HEK293 (cell line): ENCODE data around the gene CARNS1.
A peak's percentile ranks its signal among the peaks of the same experiment; 100 is the strongest.

Source experiments
- CTCF ChIA-PET: fragments of 350-600 bp; formaldehyde crosslinking; extraction: SDS; loops from one replicate; lab custom pipeline; 2021; ENCODE audit warnings: antibody characterized with exemption; lab: Yijun Ruan, JAX
- POLR2A ChIA-PET: fragments of 300-600 bp; formaldehyde crosslinking; extraction: SDS; loops from one replicate; lab custom pipeline; 2020; ENCODE audit warnings: antibody characterized with exemption, inconsistent platforms; lab: Yijun Ruan, JAX
- H3K27ac ChIP-seq: fragments of 200-500 bp; sonication (Bioruptor generic); 2 replicates; pipeline ENCODE4 v1.5.1; 2014; ENCODE audit warnings: low read depth, low read length, control low read depth, inconsistent platforms; ENCODE audit errors: extremely low read depth
- H3K36me3 ChIP-seq, 2 experiments: fragments of 200-500 bp in 1 of 2; sonication (Bioruptor generic) in 1 of 2; 1 replicate in 1 of 2; 2 replicates in 1 of 2; pipeline ENCODE4 v1.5.1; 2014 to 2017; ENCODE audit warnings: inconsistent platforms in 2 of 2, low read length in 2 of 2; ENCODE audit not compliant: control insufficient read depth in 2 of 2, insufficient read depth in 1 of 2
- H3K4me1 ChIP-seq: fragments of 200-500 bp; sonication (Bioruptor generic); 2 replicates; pipeline ENCODE4 v1.5.1; 2014; ENCODE audit warnings: mild to moderate bottlenecking, low read length, inconsistent platforms; ENCODE audit not compliant: control insufficient read depth, insufficient read depth
- H3K4me3 ChIP-seq: 2 replicates; pipeline ENCODE4 v1.5.1; 2011; ENCODE audit warnings: low read depth, mild to moderate bottlenecking, control low read depth, low read length, moderate library complexity
- H3K9me3 ChIP-seq: fragments of 200-500 bp; sonication (Bioruptor generic); 2 replicates; pipeline ENCODE4 v1.5.1; 2014; ENCODE audit warnings: low read depth, low read length, inconsistent platforms; ENCODE audit not compliant: control insufficient read depth, insufficient read depth
- IKZF3 ChIP-seq: fragments of 450-650 bp; IDR thresholded peaks from 2 replicates; pipeline ENCODE4 v1.5.0; 2018; ENCODE audit warnings: missing biosample characterization, mild to moderate bottlenecking, missing genetic modification characterization, moderate library complexity
- MEIS1 ChIP-seq: sonication (generic); formaldehyde crosslinking; IDR thresholded peaks from 2 replicates; pipeline ENCODE4 v1.8.1; 2022; ENCODE audit warnings: missing genetic modification reagents, mild to moderate bottlenecking, borderline replicate concordance
- PBX3 ChIP-seq: sonication (generic); formaldehyde crosslinking; IDR thresholded peaks from 2 replicates; pipeline ENCODE4 v1.8.1; 2022; ENCODE audit warnings: mild to moderate bottlenecking, moderate library complexity, missing genetic modification reagents
- PRDM10 ChIP-seq: fragments of 450-650 bp; formaldehyde crosslinking; IDR thresholded peaks from 2 replicates; pipeline ENCODE4 v1.5.1; 2016; ENCODE audit warnings: missing biosample characterization, missing genetic modification characterization
- SP7 ChIP-seq: fragments of 450-650 bp; formaldehyde crosslinking; IDR thresholded peaks from 2 replicates; pipeline ENCODE4 v1.5.1; 2016; ENCODE audit warnings: missing biosample characterization, missing genetic modification characterization
- TSHZ1 ChIP-seq: fragments of 450-650 bp; formaldehyde crosslinking; IDR thresholded peaks from 2 replicates; pipeline ENCODE4 v1.5.1; 2016; ENCODE audit warnings: missing biosample characterization, missing genetic modification characterization, borderline replicate concordance
- YY2 ChIP-seq: fragments of 450-650 bp; formaldehyde crosslinking; IDR thresholded peaks from 2 replicates; pipeline ENCODE4 v1.5.1; 2016; ENCODE audit warnings: missing biosample characterization, missing genetic modification characterization
- ZBTB48 ChIP-seq: fragments of 450-650 bp; formaldehyde crosslinking; IDR thresholded peaks from 2 replicates; pipeline ENCODE4 v1.5.1; 2016; ENCODE audit warnings: missing biosample characterization, missing genetic modification characterization
- ZFP37 ChIP-seq: fragments of 450-650 bp; formaldehyde crosslinking; IDR thresholded peaks from 2 replicates; pipeline ENCODE4 v1.5.1; 2016; ENCODE audit warnings: missing biosample characterization, missing genetic modification characterization
- ZNF239 ChIP-seq: fragments of 450-650 bp; formaldehyde crosslinking; IDR thresholded peaks from 2 replicates; pipeline ENCODE4 v1.5.1; 2016; ENCODE audit warnings: missing biosample characterization, missing genetic modification characterization
- ZNF266 ChIP-seq: fragments of 450-650 bp; formaldehyde crosslinking; IDR thresholded peaks from 2 replicates; pipeline ENCODE4 v1.5.1; 2016; ENCODE audit warnings: missing biosample characterization, missing genetic modification characterization, low read depth
- ZNF274 ChIP-seq, 2 experiments: fragments of 200-500 bp in 1 of 2; fragments of 450-650 bp in 1 of 2; sonication (Bioruptor generic) in 1 of 2; formaldehyde crosslinking in 1 of 2; IDR thresholded peaks; 2 replicates each; pipeline versions ENCODE4 v1.5.1 to v1.6.1; 2014 to 2016; ENCODE audit warnings: borderline replicate concordance in 1 of 2, inconsistent platforms in 1 of 2, low read length in 1 of 2, missing biosample characterization in 1 of 2, missing genetic modification characterization in 1 of 2
- ZNF354C ChIP-seq: fragments of 450-650 bp; formaldehyde crosslinking; IDR thresholded peaks from 2 replicates; pipeline ENCODE4 v1.5.1; 2016; ENCODE audit warnings: missing biosample characterization, missing genetic modification characterization, low read depth, borderline replicate concordance
- ZNF362 ChIP-seq: fragments of 450-650 bp; formaldehyde crosslinking; IDR thresholded peaks from 2 replicates; pipeline ENCODE4 v1.5.1; 2016; ENCODE audit warnings: missing biosample characterization, missing genetic modification characterization
- ZNF473 ChIP-seq: fragments of 450-650 bp; formaldehyde crosslinking; IDR thresholded peaks from 2 replicates; pipeline ENCODE4 v1.5.1; 2017; ENCODE audit warnings: missing biosample characterization, missing genetic modification characterization
- ZNF521 ChIP-seq: fragments of 450-650 bp; formaldehyde crosslinking; IDR thresholded peaks from 2 replicates; pipeline ENCODE4 v1.5.1; 2017; ENCODE audit warnings: missing biosample characterization, mild to moderate bottlenecking, missing genetic modification characterization
- ZNF623 ChIP-seq: fragments of 450-650 bp; formaldehyde crosslinking; IDR thresholded peaks from 2 replicates; pipeline ENCODE4 v1.5.1; 2016; ENCODE audit warnings: missing biosample characterization, missing genetic modification characterization
- ZNF654 ChIP-seq: fragments of 450-650 bp; formaldehyde crosslinking; IDR thresholded peaks from 2 replicates; pipeline ENCODE4 v1.5.1; 2016; ENCODE audit warnings: low read depth, missing biosample characterization, missing genetic modification characterization
- ZNF660 ChIP-seq: fragments of 450-650 bp; IDR thresholded peaks from 2 replicates; pipeline ENCODE4 v1.5.1; 2018; ENCODE audit warnings: missing biosample characterization, mild to moderate bottlenecking, missing genetic modification characterization

Gene CARNS1

GRCh38 chr11:67384851-67385366 is 30.6 kb upstream of the CARNS1 start:
- POLR2A ChIA-PET: interaction anchor here (1.8 kb wide), 1 partner anchor 16 kb away, joined by 5 read pairs; the partner anchor contains the start of gene PPP1CA
- CTCF ChIA-PET: interaction anchor here (0.7 to 25.6 kb wide), 6 partner anchors 17 to 134 kb away, joined by 3 to 898 read pairs (median 5); partner anchors contain the start of genes CLCF1, POLD4 and PPP1CA
- Histone ChIP-seq H3K27ac (no peak overlapping the region), H3K4me3 (no peak overlapping the region), H3K36me3 (no peaks in the 10 kb centered on the region), H3K4me1 (no peaks in the 10 kb centered on the region), H3K9me3 (no peaks in the 10 kb centered on the region)
- TF ChIP-seq ZBTB48 (tag by site-specific recombination) (0 out of 2 replicates have a peak, but pooled peaks have one; percentile 29), PRDM10 (tag by site-specific recombination) (0 out of 2 replicates have a peak, but pooled peaks have one; percentile 29), ZNF521 (tag by site-specific recombination) (no peak)

- no peaks in the 10 kb centered on the region for H3K9me3 ChIP-seq
- ChIA-PET POLR2A (interaction anchor here (0.6 to 1.7 kb wide), 4 partner anchors 14 to 78 kb away, joined by 3 to 7 read pairs (median 3); partner anchors contain the start of genes CLCF1 and PPP1CA), CTCF (interaction anchor here (0.6 to 25.6 kb wide), 7 partner anchors 14 to 1098 kb away, joined by 3 to 898 read pairs (median 5); partner anchors contain the start of genes CLCF1, POLD4, PPP1CA and TMEM134)
- no peaks in the 10 kb centered on the region for H3K36me3 ChIP-seq
- H3K4me3 ChIP-seq: no peak overlapping the region
- no peaks in the 10 kb centered on the region for H3K4me1 ChIP-seq
- H3K27ac ChIP-seq: no peak overlapping the region
- TF ChIP-seq ZNF473 (no peak), PRDM10 (tag by site-specific recombination) (no peak), IKZF3 (tag by site-specific recombination) (no peak), PBX3 (CRISPR knock-in tag) (no peak), ZNF660 (tag by site-specific recombination) (no peak), ZNF266 (tag by site-specific recombination) (no peak), YY2 (tag by site-specific recombination) (no peak), ZNF239 (no peak), SP7 (tag by site-specific recombination) (no peak), ZNF362 (no peak), TSHZ1 (tag by site-specific recombination) (no peak), ZFP37 (tag by site-specific recombination) (no peak), ZNF521 (tag by site-specific recombination) (no peak), ZNF654 (no peak), ZNF274 (IDR thresholded peaks at IDR 0.05; ENCODE audit: low read length) (no peak), ZNF274 (tag by site-specific recombination; IDR thresholded peaks at IDR 0.05; ENCODE audit: borderline replicate concordance) (no peak), ZNF623 (tag by site-specific recombination) (no peak), MEIS1 (no peak), ZNF354C (tag by site-specific recombination) (no peak)
These were observed 28.4 kb upstream of the CARNS1 start for GRCh38 chr11:67387069-67387468.
